GM12878 (cell line): ENCODE results near the gene USP10. TPM values are rescaled to one million over a fixed set of nuclear protein-coding genes. Genes with fewer than 3 reads are reported as not detected.

ENCODE experiments used
- ATAC-seq: fragments of 200-7000 bp; cut with Tn5 transposase; 3 replicates; pipeline ENCODE4 v1.9.1; 2020; ENCODE audit warnings: mild to moderate bottlenecking, moderate library complexity
- BruUV-seq: library from RNA; stranded (reverse); fragments of 400-500 nt; replicated peaks from 2 replicates; lab custom pipeline; 2021; lab: Mats Ljungman, UMichigan
- CTCF ChIA-PET: fragments of 300-600 bp; sonication (Branson Sonifier 250); formaldehyde crosslinking; extraction: SDS; loops from one replicate; lab custom pipeline; 2021; ENCODE audit warnings: inconsistent platforms; lab: Yijun Ruan, JAX
- POLR2A ChIA-PET: fragments of 350-600 bp; formaldehyde crosslinking; extraction: SDS; loops from one replicate; lab custom pipeline; 2021; ENCODE audit warnings: inconsistent platforms; lab: Charles Lee
- RAD21 ChIA-PET: fragments of 300-600 bp; sonication (Branson Sonifier 250); formaldehyde crosslinking; loops from one replicate; lab custom pipeline; 2023; ENCODE audit warnings: antibody characterized with exemption; ENCODE audit not compliant: unreplicated experiment; lab: Charles Lee
- SMC1A ChIA-PET: fragments of 300-600 bp; sonication (Branson Sonifier 250); formaldehyde crosslinking; loops from one replicate; lab custom pipeline; 2023; ENCODE audit not compliant: unreplicated experiment, uncharacterized antibody; lab: Charles Lee
- DNase-seq: peaks from one replicate; pipeline ENCODE4 v3.0.0-alpha.2; 2011; ENCODE audit warnings: low read depth, low spot score
- FAIRE-seq: peaks from 3 replicates; lab custom pipeline; 2011; peaks lifted over from hg19 to GRCh38; lab: Jason Lieb, UNC
- H2AFZ ChIP-seq: 2 replicates; pipeline ENCODE4 v1.6.0; 2011; ENCODE audit warnings: low read depth, low read length, control low read depth; ENCODE audit not compliant: control insufficient read depth
- H3K27ac ChIP-seq: 2 replicates; pipeline ENCODE4 v1.5.1; 2011; ENCODE audit warnings: control low read depth; ENCODE audit not compliant: control insufficient read depth, insufficient read depth
- H3K27me3 ChIP-seq, 2 experiments: replicated peaks in 1 of 2; 2 replicates each; pipeline versions ENCODE4 v1.6.0 to v1.6.1; 2011; ENCODE audit warnings: low read length in 1 of 2; ENCODE audit not compliant: control insufficient read depth in 2 of 2, insufficient read depth in 2 of 2
- H3K36me3 ChIP-seq, 2 experiments: 2 replicates each; pipeline ENCODE4 v1.5.1; 2011; ENCODE audit warnings: low read length in 1 of 2; ENCODE audit not compliant: control insufficient read depth in 2 of 2, insufficient read depth in 2 of 2
- H3K4me1 ChIP-seq: 2 replicates; pipeline ENCODE4 v1.6.1; 2011; ENCODE audit warnings: mild to moderate bottlenecking, low read length, moderate library complexity, mixed read lengths; ENCODE audit not compliant: control insufficient read depth, insufficient read depth
- H3K4me2 ChIP-seq: 2 replicates; pipeline ENCODE4 v1.6.0; 2011; ENCODE audit warnings: control low read depth; ENCODE audit not compliant: control insufficient read depth, insufficient read depth
- H3K4me3 ChIP-seq: fragments of 200-600 bp; sonication (generic); 2 replicates; pipeline ENCODE4 v1.5.1; 2016
- H3K79me2 ChIP-seq: 2 replicates; pipeline ENCODE4 v1.6.0; 2011; ENCODE audit warnings: low read length; ENCODE audit not compliant: control insufficient read depth, insufficient read depth
- H3K9ac ChIP-seq: 2 replicates; pipeline ENCODE4 v1.8.0; 2011; ENCODE audit warnings: low read length, control low read depth, mixed read lengths; ENCODE audit not compliant: control insufficient read depth, insufficient read depth
- H3K9me3 ChIP-seq: replicated peaks from 3 replicates; pipeline ENCODE4 v1.5.1; 2011; ENCODE audit warnings: mild to moderate bottlenecking, low read length; ENCODE audit not compliant: control insufficient read depth, insufficient read depth
- H4K20me1 ChIP-seq: 2 replicates; pipeline ENCODE4 v1.6.0; 2011; ENCODE audit not compliant: control insufficient read depth, insufficient read depth
- BRCA1 ChIP-seq: IDR thresholded peaks from 2 replicates; pipeline ENCODE4 v1.6.1; 2011; ENCODE audit warnings: low read depth, low read length, improper control_type of control experiment
- EED ChIP-seq: sonication (generic); IDR thresholded peaks from 2 replicates; pipeline ENCODE4 v1.6.1; 2016; ENCODE audit warnings: antibody characterized with exemption, low read depth
- FOXK2 ChIP-seq: fragments of 450-650 bp; IDR thresholded peaks from 2 replicates; pipeline ENCODE4 v1.6.1; 2017; ENCODE audit warnings: mild to moderate bottlenecking, moderate library complexity
- IRF4 ChIP-seq: IDR thresholded peaks from 2 replicates; pipeline ENCODE4 v1.6.1; 2011; ENCODE audit warnings: low read depth, low read length
- KAT2A ChIP-seq: conservative IDR thresholded peaks from 2 replicates; pipeline ENCODE4 v1.6.1; 2011; ENCODE audit warnings: low read depth, low read length; ENCODE audit not compliant: control insufficient read depth
- KLF5 ChIP-seq: fragments of 450-650 bp; IDR thresholded peaks from 2 replicates; pipeline ENCODE4 v1.6.1; 2014; ENCODE audit warnings: mild to moderate bottlenecking; ENCODE audit not compliant: partially characterized antibody
- LARP7 ChIP-seq: fragments of 450-650 bp; IDR thresholded peaks from 2 replicates; pipeline ENCODE4 v1.6.1; 2017; ENCODE audit warnings: mild to moderate bottlenecking
- MAX ChIP-seq: IDR thresholded peaks from 2 replicates; pipeline ENCODE4 v1.6.1; 2012; ENCODE audit warnings: low read depth, low read length, improper control_type of control experiment
- MEF2A ChIP-seq: IDR thresholded peaks from 2 replicates; pipeline ENCODE4 v1.6.1; 2011; ENCODE audit warnings: low read depth, mild to moderate bottlenecking, low read length, moderate library complexity; ENCODE audit not compliant: insufficient read depth
- MTA2 ChIP-seq: fragments of 450-650 bp; IDR thresholded peaks from 2 replicates; pipeline ENCODE4 v1.6.1; 2016; ENCODE audit warnings: low read depth, mild to moderate bottlenecking, moderate library complexity
- NFYB ChIP-seq: IDR thresholded peaks from 2 replicates; pipeline ENCODE4 v1.6.1; 2011; ENCODE audit warnings: low read depth, mild to moderate bottlenecking, low read length, improper control_type of control experiment, moderate library complexity; ENCODE audit not compliant: insufficient read depth
- NR2C1 ChIP-seq: fragments of 450-650 bp; IDR thresholded peaks from 2 replicates; pipeline ENCODE4 v1.6.1; 2017; ENCODE audit warnings: antibody characterized with exemption, mild to moderate bottlenecking, moderate library complexity
- PBX3 ChIP-seq: IDR thresholded peaks from 2 replicates; pipeline ENCODE4 v1.6.1; 2011; ENCODE audit warnings: mild to moderate bottlenecking, low read depth, low read length, moderate library complexity; ENCODE audit not compliant: insufficient replicate concordance
- PML ChIP-seq: IDR thresholded peaks from 2 replicates; pipeline ENCODE4 v1.6.1; 2012; ENCODE audit warnings: low read length, inconsistent platforms
- RB1 ChIP-seq: fragments of 450-650 bp; formaldehyde crosslinking; IDR thresholded peaks from 2 replicates; pipeline ENCODE4 v1.6.1; 2017; ENCODE audit warnings: mild to moderate bottlenecking, borderline replicate concordance
- RBBP5 ChIP-seq: fragments of 200-600 bp; sonication (generic); conservative IDR thresholded peaks from 2 replicates; pipeline ENCODE4 v1.6.1; 2016
- SUPT20H ChIP-seq: IDR thresholded peaks from 2 replicates; pipeline ENCODE4 v1.6.1; 2011; ENCODE audit warnings: low read depth, mild to moderate bottlenecking, low read length, moderate library complexity, borderline replicate concordance; ENCODE audit not compliant: control insufficient read depth
- TARDBP ChIP-seq: IDR thresholded peaks from 2 replicates; pipeline ENCODE4 v1.6.1; 2016; ENCODE audit warnings: borderline replicate concordance
- YBX1 ChIP-seq: fragments of 450-650 bp; IDR thresholded peaks from 2 replicates; pipeline ENCODE4 v1.6.1; 2016; ENCODE audit warnings: antibody characterized with exemption
- WGBS: methylation state at CpG from one replicate; pipeline ENCODE4 v1.1.6; 2016; ENCODE audit warnings: low lambda C conversion rate; ENCODE audit not compliant: insufficient replicate concordance, insufficient coverage; ENCODE audit errors: missing lambda C conversion rate; 5-methylcytosine and 5-hydroxymethylcytosine counted together
- in situ Hi-C: fragments of 300-500 bp; cut with MboI; formaldehyde crosslinking; loops from 9 replicates; pipeline ENCODE4 v1.14.3; 2018; ENCODE audit warnings: mixed read lengths
- intact Hi-C: fragments of 100-400 bp; cut with micrococcal nuclease; formaldehyde crosslinking; loops from one replicate; pipeline ENCODE4 v1.14.2; 2022; ENCODE audit not compliant: unreplicated experiment
- polyA plus RNA-seq, 11 experiments: library from polyadenylated mRNA; depleted of rRNA in 4 of 11; unstranded in 6 of 11; stranded (reverse) in 5 of 11; fragments of >200 nt; fragmentation: Nextera tagmentation in 4 of 11; fragmentation: Illumina TruSeq in 1 of 11; extraction: Ambion mirVana in 4 of 11; extraction: Trizol in 1 of 11; gene quantifications; 1 replicate in 1 of 11; 2 replicates in 10 of 11; pipeline versions ENCODE4 v1.2.1 to v1.2.3, GENCODE V29; 2011 to 2016; ENCODE audit warnings: inconsistent platforms in 2 of 11, missing spikeins in 2 of 11, low read depth in 1 of 11
- total RNA-seq, 4 experiments: library from RNA; depleted of rRNA in 3 of 4; stranded (reverse); fragments of >200 nt in 3 of 4; fragmentation: Illumina TruSeq in 1 of 4; extraction: Trizol in 1 of 4; gene quantifications; 2 replicates each; pipeline versions ENCODE4 v1.2.1 to v1.2.3, GENCODE V29; 2013 to 2021

USP10 gene
- total and polyA plus RNA-seq, 10 of the 15 experiments (the other 5 are each of a cell fraction or from before 2014, with no cell fraction given), result 46.1 to 160 (median 105) TPM

GRCh38 chr16:84818133-84818532 is 118.3 kb downstream of the USP10 start:
- 34% methylated on average over 2 of the region's 2 CpGs for WGBS
- H2AFZ ChIP-seq, result no peak overlapping the region
- no peak overlapping the region for H3K4me3 ChIP-seq
- H3K79me2 ChIP-seq, result no peaks in the 10 kb centered on the region
- no peaks in the 10 kb centered on the region for H4K20me1 ChIP-seq
- FAIRE-seq (no peak), DNase-seq (no peak), ATAC-seq (no peak)
- SMC1A ChIA-PET, result no interaction called here
- RAD21 ChIA-PET, result no interaction called here
- no TSS peak for BruUV-seq
- no peaks in the 10 kb centered on the region; the same call in 2 of the 3 replicates for H3K9me3 ChIP-seq
- no peaks in the 10 kb centered on the region for H3K4me1 ChIP-seq
- in situ Hi-C loops, result no loop called here
- POLR2A ChIA-PET, result no interaction called here
- TF ChIP-seq LARP7 (no peak), IRF4 (no peak), BRCA1 (no peak), KLF5 (no peak), TARDBP (no peak), RB1 (no peak), KAT2A (no peak), NR2C1 (no peak), NFYB (no peak), MAX (no peak), SUPT20H (no peak), YBX1 (no peak), EED (no peak), RBBP5 (no peak), MTA2 (no peak), PBX3 (no peak), FOXK2 (no peak), MEF2A (no peak), PML (no peak)
- TF ChIP-seq, all 136 proteins: peak for 0
- H3K27me3 ChIP-seq, result peaks cover 8 to 15% of the 10 kb centered on the region in 2 experiments; a peak in 3 of 4 replicates
- H3K27ac ChIP-seq, result no peak overlapping the region
- no peak overlapping the region for H3K9ac ChIP-seq
- H3K4me2 ChIP-seq, result no peak overlapping the region
- H3K36me3 ChIP-seq, result no peaks in the 10 kb centered on the region
- intact Hi-C loops, result no loop called here
- CTCF ChIA-PET, result no interaction called here
